Frontal cortex (tissue), 4 donors: ENCODE measurements around the gene CHST12. TPM values are rescaled to one million over a fixed set of nuclear protein-coding genes. Genes with fewer than 3 reads are reported as not detected.

Experiments
- DNase-seq, 2 donors: peaks; one replicate each; pipeline ENCODE4 v3.0.0; 2012; ENCODE audit warnings: low spot score in 2 of 2
- FAIRE-seq: peaks from 2 replicates; lab custom pipeline; 2012; peaks lifted over from hg19 to GRCh38; lab: Jason Lieb, UNC
- total RNA-seq: library from RNA; depleted of rRNA; stranded (reverse); fragments of >200 nt; gene quantifications from one replicate; pipeline ENCODE4 v1.2.3, GENCODE V29; 2014
- donor health status: control.
- donor health status: control.
- donor health status: control.

Gene CHST12
- total RNA-seq, 1 donor from 2014 or later = 2.0 TPM

- FAIRE-seq = no peak
- no peak for DNase-seq
Measured at GRCh38 chr7:2431260-2431867, 28.0 kb downstream of the CHST12 start.

GRCh38 chr7:2432910-2433712 lies 29.7 kb downstream of the CHST12 start:
- FAIRE-seq (no peak), DNase-seq (no peak)

GRCh38 chr7:2433713-2434550 lies 30.5 kb downstream of the CHST12 start:
- no peak for FAIRE-seq
- DNase-seq = no peak

DNA sequence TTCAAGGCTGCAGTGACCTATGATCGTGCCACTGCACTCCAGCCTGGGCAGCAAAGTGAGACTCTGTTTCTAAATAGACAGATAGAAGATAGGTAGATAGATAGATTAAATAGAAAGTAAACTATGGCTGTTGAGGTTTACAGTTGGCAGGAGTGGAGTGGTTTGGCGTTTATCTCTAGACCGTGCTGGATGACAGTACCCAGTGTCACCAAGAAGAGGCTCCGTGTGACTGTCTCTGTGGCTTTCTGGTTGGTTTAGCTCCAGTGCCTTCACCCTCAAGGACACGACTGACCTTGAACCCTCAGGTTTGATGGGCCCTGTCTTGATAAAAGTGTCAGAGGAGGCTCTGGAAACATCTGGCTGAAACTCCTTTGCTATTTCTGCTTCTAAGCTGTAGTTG lies 31.7 kb downstream of the CHST12 start:
- FAIRE-seq = no peak
- DNase-seq = no peak

DNA sequence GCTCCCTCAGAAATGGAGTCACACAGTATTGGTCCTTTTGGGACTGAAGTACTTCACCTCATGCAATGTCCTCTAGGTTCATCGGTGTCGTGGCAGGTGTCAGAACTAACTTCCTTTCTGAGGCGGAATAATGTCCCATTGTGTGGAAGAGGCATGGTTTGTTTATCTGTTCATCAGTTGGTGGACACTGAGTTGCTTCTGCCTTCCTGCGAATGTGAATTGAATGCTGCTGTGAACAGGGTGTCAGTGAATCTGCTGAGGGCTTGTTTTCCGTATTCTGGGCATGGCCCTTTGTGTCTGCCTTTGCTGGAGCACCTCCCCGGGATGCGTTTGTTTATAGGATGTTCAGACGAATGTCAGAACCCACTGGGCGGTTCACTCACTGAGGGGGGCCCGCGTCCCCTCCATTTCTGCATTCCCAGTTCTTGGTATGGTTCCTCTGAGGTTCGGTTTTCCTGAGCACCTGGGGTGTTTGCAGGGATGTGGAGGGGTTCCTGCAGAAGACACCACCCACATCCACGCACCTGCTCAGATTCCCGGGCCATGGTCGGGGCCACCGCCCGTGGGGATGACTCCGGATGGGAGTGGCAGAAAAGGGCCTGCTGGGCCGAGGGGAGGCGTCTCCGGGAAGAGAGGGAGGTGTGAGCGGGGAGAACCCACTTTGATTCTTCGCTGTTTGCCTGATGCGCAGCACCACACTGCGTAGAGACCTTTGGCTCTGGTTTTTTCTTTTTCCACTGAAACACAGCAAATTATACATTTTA lies 33.1 kb downstream of the CHST12 start:
- no peak for FAIRE-seq
- DNase-seq = peak in 1 of 2 donors; percentile 17

- DNase-seq (peak in 1 of 2 donors; percentile 17), FAIRE-seq (no peak)
Measured at GRCh38 chr7:2437136-2437535, 33.7 kb downstream of the CHST12 start.

GRCh38 chr7:2437537-2438148 lies 34.2 kb downstream of the CHST12 start:
- no peak for DNase-seq
- no peak for FAIRE-seq

DNA sequence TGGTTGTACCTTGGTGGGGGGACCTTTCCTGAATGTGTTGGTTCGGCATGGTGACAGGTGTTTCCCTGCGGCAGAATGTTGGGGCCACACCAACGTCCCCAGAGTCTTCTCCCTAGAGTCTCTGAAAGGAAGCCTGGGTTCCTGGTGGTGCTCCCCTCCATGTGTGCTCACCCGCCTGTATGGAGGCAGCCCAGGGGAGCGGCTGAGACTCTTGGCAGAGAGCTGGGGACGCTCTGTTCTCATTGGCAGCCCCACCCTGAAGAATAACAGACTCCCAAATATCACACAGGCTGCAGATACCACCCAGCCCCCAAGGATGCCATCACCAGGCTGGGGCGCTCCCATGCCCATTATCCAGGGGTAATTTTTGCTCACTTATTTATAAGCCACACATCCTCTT lies 34.8 kb downstream of the CHST12 start:
- FAIRE-seq = no peak
- DNase-seq = no peak

DNA sequence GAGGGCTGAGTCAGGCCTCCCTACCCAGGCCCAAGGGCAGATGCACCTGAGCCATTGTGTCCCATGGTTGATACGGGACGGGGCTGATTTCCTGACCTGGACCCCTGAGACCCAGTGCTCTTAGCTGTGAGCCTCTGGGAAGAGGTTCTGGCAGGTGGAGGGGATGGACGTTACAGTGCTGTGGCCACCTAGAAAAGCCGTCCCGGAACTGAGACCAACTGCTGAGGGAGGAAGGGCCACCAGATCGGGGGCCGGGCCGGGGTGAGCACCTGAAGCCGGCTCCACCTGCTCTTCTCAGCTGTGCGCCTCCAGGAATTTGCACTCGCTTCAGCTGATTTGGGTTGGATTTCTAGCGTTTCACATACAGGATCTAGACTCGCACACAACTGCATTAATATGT lies 35.4 kb downstream of the CHST12 start:
- no peak for DNase-seq
- no peak for FAIRE-seq

DNA sequence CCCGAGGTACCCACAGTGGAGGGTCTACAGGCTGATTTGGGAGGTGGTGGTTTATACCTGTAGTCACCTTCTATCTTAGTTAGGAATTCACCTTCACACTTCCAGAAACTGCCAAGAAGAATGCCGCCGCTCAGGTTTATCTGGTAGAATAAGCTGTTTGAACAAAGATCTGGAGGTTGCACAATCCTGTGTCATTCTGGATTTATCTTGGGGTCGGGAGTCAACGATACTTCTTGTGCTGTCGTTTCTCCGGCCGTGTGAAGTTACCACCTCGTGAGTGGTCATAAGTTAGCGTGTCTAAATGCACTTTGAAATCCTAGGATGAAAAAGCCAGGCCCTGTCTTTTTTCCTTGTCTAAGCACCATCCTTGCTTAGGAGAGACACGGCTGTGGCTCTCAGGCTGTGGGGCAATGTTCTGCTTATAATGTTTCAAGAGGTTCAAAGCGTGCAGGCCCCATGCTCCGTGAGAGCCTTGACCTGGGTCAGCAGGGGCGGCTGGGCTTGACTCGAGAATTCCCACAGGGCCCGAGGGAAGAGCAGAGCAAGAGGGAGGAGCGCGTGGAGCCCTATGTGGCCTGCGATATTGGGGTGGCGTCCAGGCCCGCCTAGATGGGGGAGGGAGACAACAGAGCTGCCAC lies 37.3 kb downstream of the CHST12 start:
- DNase-seq = no peak
- FAIRE-seq = no peak

DNA sequence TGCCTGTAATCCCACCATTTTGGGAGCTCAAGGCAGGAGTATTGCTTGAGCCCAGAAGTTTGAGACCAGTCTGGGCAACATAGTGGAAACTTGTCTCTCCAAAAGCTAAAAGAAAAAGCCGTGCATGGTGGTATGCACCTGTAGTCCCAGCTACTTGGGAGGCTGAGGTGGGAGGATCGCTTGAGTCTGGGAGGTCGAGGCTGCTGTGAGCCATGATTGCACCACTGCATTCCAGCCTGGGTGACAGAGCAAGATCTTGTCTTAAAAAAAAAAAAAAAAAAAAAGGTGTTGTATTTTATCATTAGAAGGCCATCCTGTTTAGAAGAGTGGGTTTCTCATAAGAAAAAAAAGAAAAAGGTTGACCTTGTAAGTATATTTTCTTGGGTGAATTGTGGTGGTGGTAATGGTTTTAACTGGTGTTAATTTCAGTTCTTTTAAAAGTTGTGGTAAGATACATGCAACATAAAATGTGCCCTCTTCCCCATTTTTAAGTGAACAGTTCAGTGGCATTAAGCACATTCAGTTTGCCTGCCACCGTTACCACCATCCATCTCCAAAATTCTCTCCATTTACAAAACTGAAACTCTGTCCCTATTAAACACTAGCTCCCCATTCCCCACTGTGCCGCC lies 38.1 kb downstream of the CHST12 start:
- DNase-seq (no peak), FAIRE-seq (no peak)

- DNase-seq (no peak), FAIRE-seq (no peak)
Measured at GRCh38 chr7:2443491-2443890, 40.1 kb downstream of the CHST12 start.

DNA sequence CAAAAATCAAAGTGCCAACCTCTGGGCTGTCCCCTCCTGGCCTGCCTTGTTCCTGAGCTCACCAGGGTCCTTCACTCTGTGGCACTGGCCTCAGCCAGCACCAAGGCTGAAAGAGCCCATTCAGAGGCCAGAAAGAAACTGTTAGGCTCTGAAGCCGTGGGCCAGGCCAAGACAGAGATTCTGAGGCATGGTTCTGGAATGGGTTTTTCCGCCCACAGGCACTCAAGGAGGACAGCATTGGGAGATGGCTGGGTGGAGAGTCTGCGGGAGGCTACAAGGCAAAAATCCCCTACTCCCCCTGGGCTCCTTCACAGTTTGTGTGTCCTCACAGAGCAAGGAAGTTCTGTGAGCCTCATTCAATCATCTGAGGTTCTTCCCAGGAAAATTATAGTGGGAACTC lies 41.1 kb downstream of the CHST12 start:
- peak in 1 of 2 donors; percentile 55 for DNase-seq
- FAIRE-seq = no peak

GRCh38 chr7:2445047-2445446 lies 41.6 kb downstream of the CHST12 start:
- no peak for DNase-seq
- no peak for FAIRE-seq

DNA sequence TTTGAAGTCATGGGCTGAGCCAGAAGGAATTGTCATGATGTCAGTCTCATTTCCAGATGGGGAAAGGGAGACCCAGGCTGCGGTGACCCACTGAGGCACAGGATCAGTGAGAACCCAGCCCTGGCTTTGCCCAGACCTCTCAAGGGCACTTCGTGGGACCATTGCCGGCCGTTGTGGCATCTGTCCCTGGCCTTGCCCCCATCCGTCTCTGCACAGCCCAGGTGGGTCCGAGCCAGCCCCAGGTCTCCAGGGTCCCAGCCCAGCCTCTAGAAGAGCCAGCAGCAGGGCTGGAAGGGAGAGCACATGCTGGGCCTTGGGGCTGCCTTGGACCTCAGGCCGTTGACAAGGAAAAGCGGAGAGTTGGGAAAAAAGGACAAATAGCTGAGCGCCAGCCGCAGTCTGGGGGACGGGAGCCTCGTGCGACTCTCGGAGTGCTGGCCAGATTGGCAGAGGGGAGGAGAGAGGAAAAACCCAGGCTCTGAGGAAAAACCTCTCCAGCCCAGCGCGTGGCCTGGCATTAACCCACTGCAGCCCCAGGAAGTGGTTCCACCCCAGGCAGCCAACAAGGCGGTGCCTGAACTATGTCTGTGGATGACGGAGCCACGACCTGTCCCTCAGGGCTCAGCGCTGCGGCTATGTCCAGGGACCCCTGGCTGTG lies 42.6 kb downstream of the CHST12 start:
- FAIRE-seq (no peak), DNase-seq (no peak)

DNA sequence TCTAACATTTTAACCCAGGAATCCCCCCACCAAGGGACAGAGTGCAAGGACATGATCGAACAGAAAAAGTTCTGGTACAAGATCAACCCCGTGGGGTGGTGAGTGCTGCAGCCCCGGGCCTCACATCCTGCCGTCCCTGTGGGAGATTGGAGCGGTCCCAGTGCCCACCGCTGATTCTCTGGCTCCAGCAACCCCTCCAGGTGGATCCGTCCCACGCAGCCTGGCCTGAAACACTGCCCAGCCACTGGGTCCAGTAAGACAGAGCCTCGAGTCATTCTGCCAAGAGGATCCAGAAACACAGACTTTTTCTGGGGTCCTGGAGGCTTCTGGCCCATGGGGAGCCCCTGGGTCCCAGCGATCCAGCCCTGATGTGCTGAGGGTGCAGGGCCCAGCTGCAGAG lies 43.3 kb downstream of the CHST12 start:
- DNase-seq = no peak
- FAIRE-seq = no peak

DNA sequence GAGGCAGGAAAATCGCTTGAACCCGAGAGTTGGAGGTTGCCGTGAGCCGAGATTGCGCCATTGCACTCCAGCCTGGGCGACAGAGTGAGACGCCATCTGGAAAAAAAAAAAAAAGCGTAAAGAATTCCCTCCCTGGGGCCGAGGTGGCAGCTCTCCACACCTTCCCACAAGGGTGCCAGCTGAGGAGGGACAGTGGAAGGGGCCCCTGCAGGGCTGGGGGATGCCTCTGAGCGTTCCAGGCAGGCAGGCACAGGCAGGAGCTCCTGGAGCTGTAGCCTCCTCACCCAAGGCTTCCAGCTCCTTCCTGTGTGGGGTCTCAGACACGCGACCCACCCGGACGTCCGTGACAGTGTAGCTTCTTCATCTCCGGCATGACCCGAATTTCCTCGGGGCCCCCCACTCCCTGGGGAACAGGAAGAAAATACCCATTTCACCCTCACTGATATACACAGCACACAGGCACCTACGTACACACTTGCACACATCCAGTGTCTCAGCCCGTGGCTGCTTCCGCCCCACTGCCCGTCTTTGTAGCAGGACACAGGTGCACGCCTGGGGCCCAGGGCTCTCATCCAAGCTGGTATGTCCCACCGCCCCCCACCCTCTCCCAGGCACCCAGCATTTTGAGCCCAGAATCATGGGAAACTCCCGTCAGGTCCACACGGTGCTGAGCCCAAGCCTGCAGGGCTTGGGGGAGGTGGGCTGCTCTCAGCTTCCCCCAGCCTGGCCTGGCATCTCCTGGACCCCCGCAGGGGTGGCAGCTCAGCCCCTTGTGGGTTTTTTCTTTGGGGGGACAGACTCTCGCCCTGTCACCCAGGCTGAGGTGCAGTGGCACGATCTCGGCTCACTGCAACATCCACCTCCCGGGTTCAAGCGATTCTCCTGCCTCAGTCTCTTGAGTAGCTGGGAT lies 47.0 kb downstream of the CHST12 start:
- FAIRE-seq = no peak

More for the DNA sequence above, 47.0 kb downstream of the CHST12 start:
- DNase-seq = no peak
